B cell (primary cell): ENCODE data around the gene HDAC10. TPM values are rescaled to one million over a fixed set of nuclear protein-coding genes. Genes with fewer than 3 reads are reported as not detected.

Experiments
- ATAC-seq: fragments of 200-7000 bp; cut with Tn5 transposase; one replicate; pipeline ENCODE4 v1.10.0; 2021; ENCODE audit warnings: low read depth, mild to moderate bottlenecking, moderate number of reproducible peaks, moderate library complexity
- CTCF ChIA-PET: fragments of 350-600 bp; sonication (Branson Sonifier 250); formaldehyde crosslinking; loops from one replicate; lab custom pipeline; 2021; ENCODE audit warnings: antibody characterized with exemption, inconsistent platforms; lab: Charles Lee
- POLR2A ChIA-PET: fragments of 350-600 bp; sonication (Branson Sonifier 250); formaldehyde crosslinking; loops from one replicate; lab custom pipeline; 2021; ENCODE audit warnings: antibody characterized with exemption; lab: Charles Lee
- DNase-seq: peaks from one replicate; pipeline ENCODE4 v3.0.0; 2013
- H2AFZ ChIP-seq: 2 replicates; pipeline ENCODE4 v1.6.1; 2012; ENCODE audit warnings: mild to moderate bottlenecking, low read depth, low read length; ENCODE audit not compliant: insufficient read depth, poor library complexity, severe bottlenecking
- H3K27ac ChIP-seq, 2 donors: 1 replicate in 1 of 2; 2 replicates in 1 of 2; pipeline ENCODE4 v1.5.1; 2012 to 2013; ENCODE audit warnings: low read length in 2 of 2, mild to moderate bottlenecking in 2 of 2, moderate library complexity in 1 of 2
- H3K27me3 ChIP-seq, 4 experiments: fragments of 200-600 bp in 1 of 4; sonication (generic) in 1 of 4; replicated peaks in 1 of 4; 1 replicate in 2 of 4; 2 replicates in 2 of 4; pipeline versions ENCODE4 v1.6.1 to v1.7.0; 2013 to 2016; ENCODE audit warnings: low read length in 3 of 4, mild to moderate bottlenecking in 2 of 4, mixed read lengths in 1 of 4, moderate library complexity in 1 of 4; ENCODE audit not compliant: insufficient read depth in 4 of 4, control insufficient read depth in 3 of 4; ENCODE audit errors: control extremely low read depth in 1 of 4
- H3K36me3 ChIP-seq, 2 experiments: replicated peaks in 1 of 2; 1 replicate in 1 of 2; 2 replicates in 1 of 2; pipeline versions ENCODE4 v1.6.1 to v1.7.1; 2013; ENCODE audit warnings: low read length in 1 of 2; ENCODE audit not compliant: insufficient read depth in 2 of 2, control insufficient read depth in 1 of 2; ENCODE audit errors: control extremely low read depth in 1 of 2, extremely low read depth in 1 of 2
- H3K4me1 ChIP-seq, 2 donors: fragments of 200-600 bp in 1 of 2; sonication (generic) in 1 of 2; 1 replicate in 1 of 2; 2 replicates in 1 of 2; pipeline versions ENCODE4 v1.5.1 to v1.6.1; 2013 to 2017; ENCODE audit warnings: low read length in 2 of 2; ENCODE audit not compliant: control insufficient read depth in 2 of 2, insufficient read depth in 2 of 2
- H3K4me2 ChIP-seq: replicated peaks from 2 replicates; pipeline ENCODE3; 2012; ENCODE audit warnings: mild to moderate bottlenecking, low read depth, low read length; ENCODE audit not compliant: poor library complexity, severe bottlenecking
- H3K4me3 ChIP-seq, 5 experiments: fragments of 200-600 bp in 1 of 5; sonication (generic) in 1 of 5; 1 replicate in 3 of 5; 2 replicates in 2 of 5; pipeline versions ENCODE4 v1.5.1 to v1.7.0; 2011 to 2016; ENCODE audit warnings: low read length in 4 of 5, mild to moderate bottlenecking in 4 of 5, low read depth in 2 of 5, control low read depth in 1 of 5, moderate library complexity in 1 of 5; ENCODE audit not compliant: insufficient read depth in 1 of 5; ENCODE audit errors: control extremely low read depth in 1 of 5, extremely low read depth in 1 of 5
- H3K79me2 ChIP-seq: fragments of 200-600 bp; sonication (generic); one replicate; pipeline ENCODE4 v1.6.0; 2016; ENCODE audit warnings: low read length; ENCODE audit not compliant: control insufficient read depth, insufficient read depth
- H3K9ac ChIP-seq: fragments of 200-600 bp; sonication (generic); 2 replicates; pipeline ENCODE4 v1.6.1; 2017; ENCODE audit warnings: mild to moderate bottlenecking, low read length, moderate library complexity
- H3K9me3 ChIP-seq, 3 donors: one replicate each; pipeline versions ENCODE4 v1.6.1 to v1.7.1; 2013; ENCODE audit warnings: low read length in 2 of 3; ENCODE audit not compliant: control insufficient read depth in 2 of 3, insufficient read depth in 1 of 3; ENCODE audit errors: control extremely low read depth in 1 of 3
- H4K20me1 ChIP-seq: 2 replicates; pipeline ENCODE4 v1.6.0; 2012; ENCODE audit warnings: mild to moderate bottlenecking, low read length; ENCODE audit not compliant: insufficient read depth, control insufficient read depth, poor library complexity, severe bottlenecking
- H3K27ac Mint-ChIP-seq: one replicate; pipeline ENCODE4 v1.8.0; 2021; ENCODE audit warnings: mixed read lengths
- H3K27me3 Mint-ChIP-seq: one replicate; pipeline ENCODE4 v1.8.0; 2021; ENCODE audit warnings: mixed read lengths
- H3K4me1 Mint-ChIP-seq: one replicate; pipeline ENCODE4 v1.8.0; 2021; ENCODE audit warnings: mixed read lengths
- H3K4me3 Mint-ChIP-seq: one replicate; pipeline ENCODE4 v1.8.0; 2021; ENCODE audit warnings: mixed read lengths
- H3K9me3 Mint-ChIP-seq: one replicate; pipeline ENCODE4 v1.8.0; 2022; ENCODE audit warnings: mixed read lengths; ENCODE audit not compliant: insufficient read depth
- EZH2 ChIP-seq: IDR thresholded peaks from 2 replicates; pipeline ENCODE4 v1.6.1; 2012; ENCODE audit warnings: borderline replicate concordance, low read depth, mild to moderate bottlenecking, moderate library complexity, low read length; ENCODE audit not compliant: insufficient read depth, poor library complexity, severe bottlenecking
- WGBS: methylation state at CpG from one replicate; pipeline ENCODE4 v1.1.5; 2013; ENCODE audit warnings: missing lambda C conversion rate; ENCODE audit not compliant: insufficient coverage; 5-methylcytosine and 5-hydroxymethylcytosine counted together
- intact Hi-C: fragments of 100-400 bp; cut with micrococcal nuclease; formaldehyde crosslinking; loops from one replicate; pipeline ENCODE4 v1.10.0; 2022
- polyA plus RNA-seq: library from polyadenylated mRNA; depleted of rRNA; stranded (reverse); fragments of >200 nt; gene quantifications from 2 replicates; pipeline ENCODE4 v1.2.3, GENCODE V29; 2012
- total RNA-seq, 2 donors: library from RNA; stranded (reverse); fragments of 120-200 nt in 1 of 2; gene quantifications; 1 replicate in 1 of 2; 2 replicates in 1 of 2; pipeline versions ENCODE4 v1.2.3 to v1.2.4, GENCODE V29; 2013 to 2022
- TF ChIP-seq, protein P1 (sequence below): fragments of 200-600 bp; IDR thresholded peaks from one replicate; pipeline ENCODE4 v1.8.0; 2022; ENCODE audit warnings: antibody characterized with exemption, mild to moderate bottlenecking

HDAC10 gene
- total and polyA plus RNA-seq, 2 donors (not counting 1 experiment from before 2014, with no cell fraction given) = 136 to 187 TPM

DNA sequence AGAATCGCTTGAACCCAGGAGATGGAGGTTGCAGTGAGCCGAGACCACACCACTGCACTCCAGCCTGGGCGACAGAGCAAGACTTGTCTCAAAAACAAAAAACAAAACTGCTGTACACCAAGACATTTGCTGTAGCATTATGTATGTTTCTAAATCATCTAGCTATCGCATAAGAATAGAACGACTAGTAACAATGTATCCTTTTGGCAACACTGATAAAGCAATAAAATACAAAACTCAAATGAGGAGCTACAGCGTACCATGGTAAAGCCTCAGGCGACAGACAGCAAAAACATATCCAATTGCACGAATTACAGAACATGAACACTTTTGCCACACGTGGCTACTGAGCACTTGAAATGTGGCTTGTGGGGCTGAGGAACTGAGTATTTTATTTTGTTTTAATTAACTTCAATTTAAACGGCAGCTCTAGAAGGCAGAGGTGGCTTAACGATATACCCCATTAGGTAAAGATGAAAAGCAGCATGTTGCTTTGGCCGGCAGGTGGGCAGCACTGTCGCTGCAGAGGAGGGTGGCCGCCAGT is 8.6 kb downstream of the HDAC10 start:
- H3K4me1 ChIP-seq = peaks cover 30 to 50% of the 10 kb centered on the region in 2 donors

DNA sequence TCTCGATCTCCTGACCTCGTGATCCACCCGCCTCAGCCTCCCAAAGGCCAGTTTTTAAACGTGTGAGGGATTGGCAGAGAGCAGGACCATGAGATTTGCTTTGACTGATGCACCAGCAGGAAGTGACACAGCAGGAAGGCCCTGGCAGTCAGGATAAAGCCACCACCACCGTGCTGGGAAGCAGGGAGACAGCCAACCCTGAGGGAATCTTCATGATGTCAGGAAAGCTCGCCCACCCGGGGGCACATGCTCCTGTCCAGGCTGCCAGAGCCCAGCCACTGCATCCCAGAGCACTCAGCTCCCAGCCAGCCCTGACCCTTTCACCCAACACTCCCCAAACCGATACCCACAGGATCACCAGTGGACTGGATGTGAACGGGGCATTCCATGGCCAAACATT is 12.3 kb downstream of the HDAC10 start:
- Histone ChIP-seq H3K4me1 (peaks cover 20 to 30% of the 10 kb centered on the region in 2 donors), H3K4me2 (no peak overlapping the region), H2AFZ (no peak overlapping the region), H3K9me3 (peaks cover 0 to 5% (median 0%) of the 10 kb centered on the region in 3 donors), H3K79me2 (peaks cover 97% of the 10 kb centered on the region), H3K36me3 (peaks cover 0 to 28% of the 10 kb centered on the region in 2 experiments), H4K20me1 (peaks cover 89% of the 10 kb centered on the region), H3K27me3 (no peaks in the 10 kb centered on the region), H3K4me3 (no peak overlapping the region), H3K27ac (no peak overlapping the region), H3K9ac (no peak overlapping the region)
- H3K27me3 Mint-ChIP-seq = no peaks in the 10 kb centered on the region
- intact Hi-C loops = no loop called here
- peaks cover 29% of the 10 kb centered on the region for H3K4me1 Mint-ChIP-seq
- 84% methylated on average over 7 of the region's 9 CpGs for WGBS
- no peak for DNase-seq
- no peaks in the 10 kb centered on the region for H3K9me3 Mint-ChIP-seq
- ChIA-PET CTCF (interaction anchor here (0.7 to 3.9 kb wide), 6 partner anchors 13 to 382 kb away, joined by 3 to 21 read pairs (median 3); partner anchors contain the start of gene MAPK12), POLR2A (interaction anchor here (0.6 kb wide), 1 partner anchor 69 kb away, joined by 4 read pairs; no protein-coding TSS in a partner anchor)
- no peak for ATAC-seq
- H3K27ac Mint-ChIP-seq = no peak overlapping the region
- H3K4me3 Mint-ChIP-seq = no peak overlapping the region
- no peak for TF ChIP-seq EZH2
- TF ChIP-seq, protein P1, sequence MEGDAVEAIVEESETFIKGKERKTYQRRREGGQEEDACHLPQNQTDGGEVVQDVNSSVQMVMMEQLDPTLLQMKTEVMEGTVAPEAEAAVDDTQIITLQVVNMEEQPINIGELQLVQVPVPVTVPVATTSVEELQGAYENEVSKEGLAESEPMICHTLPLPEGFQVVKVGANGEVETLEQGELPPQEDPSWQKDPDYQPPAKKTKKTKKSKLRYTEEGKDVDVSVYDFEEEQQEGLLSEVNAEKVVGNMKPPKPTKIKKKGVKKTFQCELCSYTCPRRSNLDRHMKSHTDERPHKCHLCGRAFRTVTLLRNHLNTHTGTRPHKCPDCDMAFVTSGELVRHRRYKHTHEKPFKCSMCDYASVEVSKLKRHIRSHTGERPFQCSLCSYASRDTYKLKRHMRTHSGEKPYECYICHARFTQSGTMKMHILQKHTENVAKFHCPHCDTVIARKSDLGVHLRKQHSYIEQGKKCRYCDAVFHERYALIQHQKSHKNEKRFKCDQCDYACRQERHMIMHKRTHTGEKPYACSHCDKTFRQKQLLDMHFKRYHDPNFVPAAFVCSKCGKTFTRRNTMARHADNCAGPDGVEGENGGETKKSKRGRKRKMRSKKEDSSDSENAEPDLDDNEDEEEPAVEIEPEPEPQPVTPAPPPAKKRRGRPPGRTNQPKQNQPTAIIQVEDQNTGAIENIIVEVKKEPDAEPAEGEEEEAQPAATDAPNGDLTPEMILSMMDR = no peak

More for the DNA sequence above, 8.6 kb downstream of the HDAC10 start:
- H3K9me3 ChIP-seq = no peaks in the 10 kb centered on the region
- Mint-ChIP-seq H3K27ac (peak overlapping the region; percentile 53), H3K27me3 (no peaks in the 10 kb centered on the region), H3K4me1 (peaks cover 36% of the 10 kb centered on the region), H3K9me3 (no peaks in the 10 kb centered on the region), H3K4me3 (peak overlapping the region; percentile 96)
- DNase-seq (no peak), ATAC-seq (no peak)
- H2AFZ ChIP-seq = no peak overlapping the region
- WGBS = 64% methylated on average over 5 of the region's 14 CpGs
- H3K9ac ChIP-seq = peak overlapping the region; percentile 19
- ChIA-PET POLR2A (interaction anchor here (0.7 kb wide), 1 partner anchor 44 kb away, joined by 3 read pairs; no protein-coding TSS in a partner anchor), CTCF (interaction anchor here (0.7 to 2.6 kb wide), 15 partner anchors 9 to 474 kb away, joined by 3 to 20 read pairs (median 5); partner anchors contain the start of genes DENND6B, HDAC10 and SCO2)
- no peaks in the 10 kb centered on the region for H3K27me3 ChIP-seq
- H3K27ac ChIP-seq = no peak overlapping the region
- H3K79me2 ChIP-seq = peaks cover 89% of the 10 kb centered on the region
- H4K20me1 ChIP-seq = peaks cover 74% of the 10 kb centered on the region
- intact Hi-C loops = no loop called here
- peaks cover 0 to 32% of the 10 kb centered on the region in 2 experiments for H3K36me3 ChIP-seq
- TF ChIP-seq, protein P1 = no peak
- no peak for TF ChIP-seq EZH2
- H3K4me3 ChIP-seq = peak overlapping the region in 3 of 5 experiments; percentile 12 to 48 (median 25)
- peak overlapping the region; percentile 93 for H3K4me2 ChIP-seq
